GM20431 (cell line): ENCODE measurements around the gene MALT1.
"Not testable (repeated sequence)": the region's sequence is repeated elsewhere in the genome, so short reads cannot be mapped to it uniquely, and the experiment has no call there.

ENCODE experiments used
- in situ Hi-C: fragments of 300-500 bp; cut with MseI, MboI; formaldehyde crosslinking; loops from one replicate; pipeline ENCODE4 v1.15.0; 2020; ENCODE audit warnings: low sequenced_read_pairs; ENCODE audit not compliant: unreplicated experiment

Gene MALT1

GRCh38 chr18:58671111-58671631 is at the start of gene MALT1:
Gene MALT1, plus strand, starts transcription at chr18:58671465. Its CDS starts 179 bp downstream, at chr18:58671644.
- in situ Hi-C loops = no loop called here

GRCh38 chr18:58624011-58624410 is 47.3 kb upstream of the MALT1 start:
- in situ Hi-C loops = no loop called here

GRCh38 chr18:58625839-58626238 is 45.4 kb upstream of the MALT1 start:
- in situ Hi-C loops = no loop called here

- in situ Hi-C loops = no loop called here
Measured at GRCh38 chr18:58630071-58630470, 41.2 kb upstream of the MALT1 start.

GRCh38 chr18:58631301-58631700 is 40.0 kb upstream of the MALT1 start:
- in situ Hi-C loops = no loop called here

- in situ Hi-C loops = no loop called here
Measured at GRCh38 chr18:58632552-58632951, 38.7 kb upstream of the MALT1 start.

GRCh38 chr18:58633874-58634273 is 37.4 kb upstream of the MALT1 start:
- in situ Hi-C loops = no loop called here

GRCh38 chr18:58635891-58636290 is 35.4 kb upstream of the MALT1 start:
- in situ Hi-C loops = no loop called here

- in situ Hi-C loops = no loop called here
Measured at GRCh38 chr18:58637197-58637596, 34.1 kb upstream of the MALT1 start.

- in situ Hi-C loops = no loop called here
Measured at GRCh38 chr18:58637946-58638345, 33.3 kb upstream of the MALT1 start.

GRCh38 chr18:58638441-58638840 is 32.8 kb upstream of the MALT1 start:
- in situ Hi-C loops = no loop called here

GRCh38 chr18:58639237-58639636 is 32.0 kb upstream of the MALT1 start:
- in situ Hi-C loops = no loop called here

GRCh38 chr18:58639751-58640427 is 31.4 kb upstream of the MALT1 start:
- in situ Hi-C loops = no loop called here

- in situ Hi-C loops = no loop called here
Measured at GRCh38 chr18:58640428-58640805, 30.8 kb upstream of the MALT1 start.

GRCh38 chr18:58640891-58641610 is 30.2 kb upstream of the MALT1 start:
- in situ Hi-C loops = no loop called here

- in situ Hi-C loops = not testable (repeated sequence)
Measured at GRCh38 chr18:58643557-58643956, 27.7 kb upstream of the MALT1 start.

- in situ Hi-C loops = no loop called here
Measured at GRCh38 chr18:58645398-58645797, 25.9 kb upstream of the MALT1 start.

- in situ Hi-C loops = no loop called here
Measured at GRCh38 chr18:58646334-58646862, 24.9 kb upstream of the MALT1 start.

- in situ Hi-C loops = no loop called here
Measured at GRCh38 chr18:58649966-58650816, 21.1 kb upstream of the MALT1 start.

- in situ Hi-C loops = not testable (repeated sequence)
Measured at GRCh38 chr18:58650830-58651229, 20.4 kb upstream of the MALT1 start.
